ENCODE data around the gene PRKCE.
"Not testable (repeated sequence)": the region's sequence is repeated elsewhere in the genome, so short reads cannot be mapped to it uniquely, and the experiment has no call there.

Gene PRKCE

GRCh38 chr2:45911538-45911937, 260.1 kb downstream of the PRKCE start:
- no peak for DNase-seq (ENCODE audit: low spot score)

GRCh38 chr2:45912109-45912508, 260.6 kb downstream of the PRKCE start:
- DNase-seq (ENCODE audit: low spot score), result no peak

GRCh38 chr2:45913539-45913938, 262.1 kb downstream of the PRKCE start:
- DNase-seq (ENCODE audit: low spot score), result no peak

GRCh38 chr2:45915523-45915922, 264.0 kb downstream of the PRKCE start:
- no peak for DNase-seq (ENCODE audit: low spot score)

GRCh38 chr2:45917561-45918176, 266.2 kb downstream of the PRKCE start:
- not testable (repeated sequence) for DNase-seq (ENCODE audit: low spot score)

GRCh38 chr2:45918463-45919159, 267.1 kb downstream of the PRKCE start:
- no peak for DNase-seq (ENCODE audit: low spot score)

GRCh38 chr2:45919160-45919650, 267.7 kb downstream of the PRKCE start:
- no peak for DNase-seq (ENCODE audit: low spot score)

GRCh38 chr2:45919711-45920111, 268.2 kb downstream of the PRKCE start:
- DNase-seq (ENCODE audit: low spot score), result no peak

- DNase-seq (ENCODE audit: low spot score), result no peak
Measured at GRCh38 chr2:45921921-45922320, 270.4 kb downstream of the PRKCE start.

- no peak for DNase-seq (ENCODE audit: low spot score)
Measured at GRCh38 chr2:45922577-45922988, 271.1 kb downstream of the PRKCE start.

GRCh38 chr2:45923701-45924100, 272.2 kb downstream of the PRKCE start:
- no peak for DNase-seq (ENCODE audit: low spot score)

GRCh38 chr2:45925026-45925425, 273.6 kb downstream of the PRKCE start:
- DNase-seq (ENCODE audit: low spot score), result no peak

GRCh38 chr2:45925636-45926366, 274.3 kb downstream of the PRKCE start:
- no peak for DNase-seq (ENCODE audit: low spot score)

GRCh38 chr2:45928946-45929345, 277.5 kb downstream of the PRKCE start:
- no peak for DNase-seq (ENCODE audit: low spot score)

- DNase-seq (ENCODE audit: low spot score), result no peak
Measured at GRCh38 chr2:45929674-45930395, 278.4 kb downstream of the PRKCE start.

- no peak for DNase-seq (ENCODE audit: low spot score)
Measured at GRCh38 chr2:45930396-45930792, 278.9 kb downstream of the PRKCE start.

- no peak for DNase-seq (ENCODE audit: low spot score)
Measured at GRCh38 chr2:45932278-45932975, 281.0 kb downstream of the PRKCE start.

GRCh38 chr2:45935791-45936622, 284.5 kb downstream of the PRKCE start:
- peak; percentile 56 for DNase-seq (ENCODE audit: low spot score)

- DNase-seq (ENCODE audit: low spot score), result no peak
Measured at GRCh38 chr2:45936623-45936979, 285.1 kb downstream of the PRKCE start.

- no peak for DNase-seq (ENCODE audit: low spot score)
Measured at GRCh38 chr2:45937990-45938389, 286.5 kb downstream of the PRKCE start.

All from germinal center (tissue), 1 donor.